NCI-H526 (cell line): ENCODE data around the gene HTR4.

Experiments
- DNase-seq, 2 experiments: peaks; one replicate each; lab custom pipeline; 2025; lab: John Stamatoyannopoulos, UW

Gene HTR4

DNA sequence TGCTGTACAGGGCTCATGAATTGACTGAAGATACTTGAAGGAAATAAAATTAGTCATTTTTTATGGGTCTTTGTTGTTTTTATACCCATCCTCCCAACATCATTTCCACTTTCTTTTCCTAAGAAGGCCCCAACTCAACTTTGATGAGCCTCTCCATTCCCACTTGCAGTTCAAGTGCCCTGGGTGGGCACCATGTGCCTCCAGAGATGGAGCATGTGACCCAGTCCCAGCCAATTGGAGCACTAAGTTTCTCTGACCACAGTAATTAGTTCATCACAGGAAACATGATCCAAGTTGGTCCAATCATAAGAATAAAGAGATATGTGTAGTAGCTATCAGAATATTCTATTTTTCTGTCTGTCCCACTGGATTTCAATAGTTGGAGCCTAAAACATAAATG lies 46.9 kb downstream of the HTR4 start:
- no peak for DNase-seq

DNA sequence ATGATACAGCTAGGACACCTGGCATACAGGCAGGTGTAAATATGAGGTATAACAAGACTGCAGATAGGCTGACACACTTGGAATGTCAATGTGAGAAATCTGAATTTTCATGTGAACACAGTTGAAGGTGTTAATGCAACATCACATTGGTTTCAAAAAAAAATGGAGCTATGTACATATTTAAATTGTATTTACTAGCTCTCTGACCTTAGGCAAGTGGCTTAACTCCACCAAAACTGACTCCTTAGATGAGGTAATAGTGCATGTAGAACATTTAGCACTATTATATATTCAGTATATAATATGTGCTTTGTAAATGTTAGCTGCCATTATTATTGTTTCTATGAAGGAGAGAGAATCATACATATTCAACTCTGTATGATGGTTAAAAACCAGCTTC lies 48.0 kb downstream of the HTR4 start:
- no peak for DNase-seq

- no peak for DNase-seq
These were observed 55.1 kb downstream of the HTR4 start for GRCh38 chr5:148599187-148599586.

DNA sequence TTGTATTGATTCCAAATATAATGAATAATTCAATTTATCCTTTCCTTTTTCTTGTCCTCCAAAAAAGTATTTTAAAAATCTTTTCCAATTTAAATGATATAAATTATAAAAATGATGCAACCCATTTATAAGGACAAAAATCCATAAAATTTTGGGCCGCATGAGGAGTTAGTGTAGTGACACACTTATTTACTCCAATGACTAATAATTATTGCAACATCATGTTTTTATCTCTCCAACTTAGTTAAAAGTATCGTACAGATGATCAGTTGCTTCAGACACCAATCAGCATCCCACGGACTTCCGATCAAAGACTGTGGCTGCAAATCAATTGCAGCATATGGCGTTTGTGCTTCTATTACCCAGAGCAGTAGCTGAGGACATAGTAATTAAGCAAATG lies 58.6 kb downstream of the HTR4 start:
- DNase-seq = no peak

- no peak for DNase-seq
These were observed 67.5 kb downstream of the HTR4 start for GRCh38 chr5:148586796-148587195.

DNA sequence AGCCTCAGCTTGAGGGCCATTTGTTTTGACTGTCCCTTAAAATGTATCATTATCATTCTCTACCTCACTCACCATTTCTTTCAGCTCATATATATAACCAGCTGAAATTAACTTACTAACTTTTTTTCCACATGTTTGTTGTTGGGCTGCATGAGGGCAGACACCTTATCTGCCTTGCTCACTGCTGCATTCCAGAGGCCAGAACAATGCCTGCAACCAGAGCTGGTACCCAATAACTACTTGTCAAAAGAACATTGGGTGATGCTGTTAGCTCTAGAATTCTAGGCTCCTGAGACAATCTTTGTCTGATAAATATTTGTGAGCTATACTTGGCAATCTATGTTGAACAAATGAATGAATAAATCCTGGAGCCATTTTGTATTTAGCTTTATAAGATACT lies 68.3 kb downstream of the HTR4 start:
- DNase-seq = no peak

DNA sequence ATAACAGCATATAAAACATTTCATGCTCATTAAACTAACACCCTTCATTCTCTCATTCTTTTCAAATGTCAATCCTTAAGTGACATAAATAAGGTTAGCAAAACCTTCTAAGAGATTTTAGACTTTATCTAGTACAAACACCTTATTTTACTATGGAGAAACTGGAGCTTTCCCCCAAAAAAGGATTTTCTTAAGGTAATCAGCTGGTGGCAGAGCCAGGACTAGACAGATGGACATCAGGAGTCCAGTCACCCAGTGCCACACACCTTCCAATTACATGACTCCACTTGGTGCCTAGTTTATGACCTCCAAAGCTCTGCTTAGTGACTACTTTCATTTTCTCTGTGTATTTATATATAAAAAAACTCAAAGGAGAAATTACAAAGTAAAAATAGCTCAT lies 70.2 kb downstream of the HTR4 start:
- no peak for DNase-seq

GRCh38 chr5:148583421-148583965 lies 70.8 kb downstream of the HTR4 start:
- no peak for DNase-seq

GRCh38 chr5:148574167-148574566 lies 80.2 kb downstream of the HTR4 start:
- DNase-seq = no peak

DNA sequence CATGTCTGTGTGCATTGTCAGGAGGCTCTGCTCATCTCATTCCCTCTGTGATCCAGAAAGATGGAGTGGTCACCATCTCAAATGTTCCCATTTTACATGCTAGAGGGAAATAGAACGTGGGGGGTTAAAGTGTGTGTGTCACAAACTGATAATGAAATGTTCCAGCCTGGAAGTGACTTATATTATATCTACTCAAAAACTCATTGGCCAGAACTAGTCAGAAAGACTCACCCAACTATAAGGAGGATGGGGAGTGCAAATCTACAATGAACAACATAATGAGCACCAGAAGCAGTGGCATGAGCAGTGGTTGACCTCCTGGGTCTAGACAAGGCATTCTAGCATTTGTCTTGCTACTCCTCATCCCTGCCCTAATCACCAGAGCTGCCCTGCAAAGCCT lies 81.0 kb downstream of the HTR4 start:
- DNase-seq = no peak

DNA sequence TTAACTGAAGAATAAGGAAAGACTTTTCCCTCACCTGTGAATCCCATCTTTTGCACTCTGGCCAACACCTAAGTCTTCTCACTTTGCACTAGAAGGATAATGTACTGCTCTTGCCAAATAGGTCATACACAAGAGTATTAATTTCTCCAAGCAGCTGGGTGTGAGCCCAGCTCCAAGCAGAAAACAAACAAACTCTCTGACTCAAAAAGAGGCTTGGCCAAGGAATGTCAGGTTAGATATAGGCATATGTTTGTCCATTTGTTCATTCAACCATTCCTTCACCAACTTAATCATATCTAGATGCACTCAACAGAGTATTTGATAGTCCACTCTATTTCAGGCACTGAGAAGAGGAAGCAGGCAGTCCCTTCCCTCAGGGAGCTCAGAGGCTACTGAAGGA lies 84.4 kb downstream of the HTR4 start:
- DNase-seq = no peak

DNA sequence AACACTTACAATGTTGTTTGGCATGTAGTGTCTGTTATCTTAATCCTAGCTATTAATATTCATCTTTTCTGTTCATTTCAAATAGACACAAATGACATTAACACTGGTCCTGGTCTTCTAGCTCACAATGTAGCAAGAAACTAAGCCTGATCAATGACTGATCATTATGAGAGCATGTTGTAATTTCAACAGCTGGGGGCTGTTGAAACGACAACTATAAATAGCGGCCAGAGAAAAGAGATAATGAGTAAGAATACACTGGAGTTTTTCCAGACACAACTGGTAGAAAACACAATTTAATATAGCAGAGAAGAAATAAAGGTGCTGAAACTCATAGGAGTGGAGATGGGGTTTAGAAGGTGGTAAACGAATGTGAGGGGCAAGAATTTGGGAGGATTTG lies 89.2 kb downstream of the HTR4 start:
- DNase-seq = no peak

DNA sequence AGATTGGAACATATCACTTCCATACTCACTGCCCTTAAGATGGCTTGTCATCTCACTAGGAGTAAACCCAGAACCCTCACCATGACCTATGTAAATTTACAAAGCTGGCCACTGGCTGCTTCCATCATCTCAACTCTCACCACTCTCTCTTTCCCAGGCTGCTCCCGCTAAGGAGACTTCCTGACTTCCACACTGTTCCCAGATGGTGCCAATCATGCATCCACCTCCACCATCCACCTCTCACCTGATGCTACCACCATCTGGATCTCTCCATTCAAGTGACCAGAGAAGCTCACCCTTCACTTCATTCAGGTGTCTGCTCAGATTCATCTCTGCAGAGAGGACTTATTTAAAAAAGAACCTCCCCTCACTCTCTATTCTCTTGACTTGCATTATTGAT lies 91.3 kb downstream of the HTR4 start:
- DNase-seq = no peak

DNA sequence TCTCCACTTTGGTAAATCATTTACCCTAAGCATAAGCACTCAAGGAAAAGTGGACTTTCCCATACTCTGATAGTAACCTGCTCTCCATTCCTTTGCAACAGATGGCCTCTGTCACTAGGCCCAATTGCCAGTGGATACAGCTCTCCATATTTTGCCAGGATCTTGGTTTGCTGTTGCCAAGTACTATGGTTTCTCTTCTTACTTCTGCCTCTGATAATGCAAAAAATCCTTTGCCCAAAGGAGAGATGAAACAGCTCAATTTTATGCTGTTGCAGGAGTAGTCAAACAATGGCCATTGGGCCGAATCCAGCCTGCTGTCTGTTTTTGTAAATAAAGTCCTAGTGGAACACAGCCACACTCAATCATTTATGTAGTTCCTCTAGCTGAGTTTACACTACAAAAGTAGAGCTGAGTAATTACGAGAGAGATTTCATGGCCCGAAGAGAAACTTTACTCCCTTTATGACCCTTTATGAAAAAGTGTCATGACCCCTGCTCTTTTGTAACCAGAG lies 92.5 kb downstream of the HTR4 start:
- DNase-seq = no peak

DNA sequence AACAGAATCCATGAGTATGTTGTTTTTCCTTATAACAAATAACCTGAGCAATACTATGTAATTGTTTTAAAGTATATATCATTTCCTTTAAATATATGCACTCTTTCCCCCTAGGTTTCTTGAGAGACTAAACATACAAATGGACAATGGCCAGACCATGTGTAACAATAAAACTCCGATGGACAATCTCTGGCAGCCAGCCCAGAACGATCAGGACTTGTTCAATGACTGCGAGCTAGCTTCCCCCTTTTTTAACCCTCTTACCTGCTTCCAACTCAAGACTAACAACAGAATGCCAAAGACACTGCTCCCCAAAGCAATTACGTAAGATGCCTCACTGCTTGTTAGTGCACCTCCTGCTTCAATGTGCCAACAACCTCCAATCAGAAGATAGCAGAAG lies 94.9 kb downstream of the HTR4 start:
- no peak for DNase-seq

- no peak for DNase-seq
These were observed 95.4 kb downstream of the HTR4 start for GRCh38 chr5:148558892-148559291.

GRCh38 chr5:148556835-148557234 lies 97.5 kb downstream of the HTR4 start:
- DNase-seq = no peak

DNA sequence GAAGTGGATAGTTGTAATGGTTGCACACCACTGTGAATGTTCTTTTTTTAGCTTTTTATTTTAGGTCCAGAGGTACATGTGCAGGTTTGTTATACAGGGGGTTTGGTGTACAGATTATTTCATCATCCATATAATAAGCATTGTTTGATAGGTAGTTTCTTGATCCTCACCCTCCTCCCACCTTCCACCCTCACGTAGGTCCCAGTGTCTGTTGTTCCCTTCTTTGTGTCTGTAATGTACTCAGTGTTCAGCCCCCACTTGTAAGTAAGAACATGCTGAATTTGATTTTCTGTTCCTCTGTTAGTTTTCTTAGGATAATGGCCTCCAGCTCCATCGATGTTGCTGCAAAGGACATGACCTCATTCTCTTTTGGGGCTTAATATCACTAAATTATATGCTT lies 99.7 kb downstream of the HTR4 start:
- no peak for DNase-seq

GRCh38 chr5:148543727-148544126 lies 110.6 kb downstream of the HTR4 start:
- no peak for DNase-seq

DNA sequence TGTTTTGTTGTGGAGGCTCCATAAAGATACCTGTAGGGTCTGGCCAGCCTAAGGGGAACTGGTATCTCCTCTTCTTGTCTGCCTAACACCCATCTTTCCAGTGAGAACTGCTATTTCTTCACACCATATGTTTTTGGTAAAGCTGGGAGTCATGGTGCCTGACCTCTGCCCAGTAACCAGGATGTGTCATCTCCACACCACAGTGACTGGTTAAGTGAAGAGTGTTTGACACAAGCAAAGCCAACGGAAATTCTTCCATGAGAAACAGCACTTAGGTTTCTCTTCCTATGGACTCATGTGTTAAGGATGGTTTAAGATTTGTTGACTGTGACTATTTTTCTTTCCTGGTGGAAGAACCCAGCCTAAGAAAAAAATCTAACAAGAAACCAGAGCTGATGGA lies 111.5 kb downstream of the HTR4 start:
- DNase-seq = no peak

GRCh38 chr5:148541054-148541835 lies 113.1 kb downstream of the HTR4 start:
- DNase-seq = no peak

- no peak for DNase-seq
These were observed 113.7 kb downstream of the HTR4 start for GRCh38 chr5:148540647-148541046.

- no peak for DNase-seq
These were observed 114.5 kb downstream of the HTR4 start for GRCh38 chr5:148539851-148540250.

GRCh38 chr5:148535190-148535589 lies 119.1 kb downstream of the HTR4 start:
- DNase-seq = no peak
